Fibroblast of lung (primary cell): ENCODE data around the gene NFKBIL1. TPM values are rescaled to one million over a fixed set of nuclear protein-coding genes. Genes with fewer than 3 reads are reported as not detected.

ENCODE experiments used
- DNase-seq, 2 donors: peaks; one replicate each; pipeline versions ENCODE4 v3.0.0 to v3.0.0-alpha.2; 2010; ENCODE audit warnings: low read depth in 2 of 2
- H2AFZ ChIP-seq: 2 replicates; pipeline ENCODE4 v1.5.1; 2012; ENCODE audit warnings: low read length, control low read depth, inconsistent platforms
- H3K27ac ChIP-seq: 2 replicates; pipeline ENCODE4 v1.5.1; 2011; ENCODE audit warnings: low read length, control low read depth; ENCODE audit not compliant: insufficient read depth
- H3K27me3 ChIP-seq: 2 replicates; pipeline ENCODE4 v1.5.1; 2011; ENCODE audit warnings: mild to moderate bottlenecking, low read length; ENCODE audit not compliant: control insufficient read depth, insufficient read depth
- H3K36me3 ChIP-seq: 2 replicates; pipeline ENCODE4 v1.5.1; 2011; ENCODE audit warnings: low read length; ENCODE audit not compliant: control insufficient read depth, insufficient read depth
- H3K4me1 ChIP-seq: 2 replicates; pipeline ENCODE4 v1.5.1; 2011; ENCODE audit warnings: low read length; ENCODE audit not compliant: control insufficient read depth, insufficient read depth; ENCODE audit errors: extremely low read depth
- H3K4me2 ChIP-seq: 2 replicates; pipeline ENCODE4 v1.5.1; 2011; ENCODE audit warnings: low read length, control low read depth; ENCODE audit not compliant: insufficient read depth; ENCODE audit errors: extremely low read depth
- H3K4me3 ChIP-seq, 4 experiments: fragments of 200-600 bp in 1 of 4; sonication (generic) in 1 of 4; replicated peaks in 1 of 4; 2 replicates each; pipeline ENCODE4 v1.5.1; 2011 to 2016; ENCODE audit warnings: low read length in 4 of 4, low read depth in 3 of 4, mild to moderate bottlenecking in 3 of 4, control low read depth in 2 of 4, inconsistent platforms in 1 of 4, mixed read lengths in 1 of 4; ENCODE audit not compliant: insufficient read depth in 1 of 4; ENCODE audit errors: control extremely low read depth in 1 of 4
- H3K79me2 ChIP-seq: 2 replicates; pipeline ENCODE4 v1.5.1; 2012; ENCODE audit warnings: mild to moderate bottlenecking, low read length, inconsistent platforms; ENCODE audit not compliant: control insufficient read depth, insufficient read depth
- H3K9ac ChIP-seq: 2 replicates; pipeline ENCODE4 v1.5.1; 2011; ENCODE audit warnings: mild to moderate bottlenecking, low read length, control low read depth; ENCODE audit not compliant: insufficient read depth
- H3K9me3 ChIP-seq: 2 replicates; pipeline ENCODE4 v1.5.1; 2012; ENCODE audit warnings: low read depth, low read length; ENCODE audit not compliant: control insufficient read depth, insufficient read depth
- H4K20me1 ChIP-seq: 2 replicates; pipeline ENCODE4 v1.5.1; 2011; ENCODE audit warnings: low read length; ENCODE audit not compliant: control insufficient read depth, insufficient read depth; ENCODE audit errors: extremely low read depth
- EZH2 ChIP-seq: IDR thresholded peaks from 2 replicates; pipeline ENCODE4 v1.5.1; 2012; ENCODE audit warnings: low read length, control low read depth, mild to moderate bottlenecking; ENCODE audit errors: missing control alignments
- polyA plus RNA-seq, 2 donors: library from polyadenylated mRNA; depleted of rRNA in 1 of 2; stranded (reverse) in 1 of 2; unstranded in 1 of 2; fragments of >200 nt; gene quantifications; 2 replicates each; pipeline ENCODE4 v1.2.1, GENCODE V29; 2011 to 2012; ENCODE audit warnings: missing spikeins in 1 of 2
- total RNA-seq: library from RNA; depleted of rRNA; stranded (reverse); fragments of >200 nt; gene quantifications from 2 replicates; pipeline ENCODE4 v1.2.1, GENCODE V29; 2014
- TF ChIP-seq, protein P1 (sequence below), 2 donors: IDR thresholded peaks in 1 of 2; conservative IDR thresholded peaks in 1 of 2; 1 replicate in 1 of 2; 2 replicates in 1 of 2; pipeline ENCODE4 v1.5.1; 2011 to 2012; ENCODE audit warnings: low read length in 2 of 2, control low read depth in 1 of 2, inconsistent platforms in 1 of 2, low read depth in 1 of 2, mild to moderate bottlenecking in 1 of 2

The NFKBIL1 gene
- total and polyA plus RNA-seq, 2 donors (not counting 1 experiment from before 2014, with no cell fraction given): 5.1 to 44.3 TPM

- Histone ChIP-seq H3K79me2 (no peaks in the 10 kb centered on the region), H3K36me3 (peaks cover 6% of the 10 kb centered on the region), H3K9me3 (no peaks in the 10 kb centered on the region), H3K9ac (no peak overlapping the region), H4K20me1 (no peaks in the 10 kb centered on the region), H3K27me3 (no peaks in the 10 kb centered on the region), H3K4me2 (no peak overlapping the region), H2AFZ (no peak overlapping the region), H3K4me1 (peaks cover 11% of the 10 kb centered on the region), H3K27ac (peak overlapping the region; percentile 27), H3K4me3 (no peak overlapping the region)
- peak in 1 of 2 donors; percentile 29 for DNase-seq
- TF ChIP-seq, protein P1, sequence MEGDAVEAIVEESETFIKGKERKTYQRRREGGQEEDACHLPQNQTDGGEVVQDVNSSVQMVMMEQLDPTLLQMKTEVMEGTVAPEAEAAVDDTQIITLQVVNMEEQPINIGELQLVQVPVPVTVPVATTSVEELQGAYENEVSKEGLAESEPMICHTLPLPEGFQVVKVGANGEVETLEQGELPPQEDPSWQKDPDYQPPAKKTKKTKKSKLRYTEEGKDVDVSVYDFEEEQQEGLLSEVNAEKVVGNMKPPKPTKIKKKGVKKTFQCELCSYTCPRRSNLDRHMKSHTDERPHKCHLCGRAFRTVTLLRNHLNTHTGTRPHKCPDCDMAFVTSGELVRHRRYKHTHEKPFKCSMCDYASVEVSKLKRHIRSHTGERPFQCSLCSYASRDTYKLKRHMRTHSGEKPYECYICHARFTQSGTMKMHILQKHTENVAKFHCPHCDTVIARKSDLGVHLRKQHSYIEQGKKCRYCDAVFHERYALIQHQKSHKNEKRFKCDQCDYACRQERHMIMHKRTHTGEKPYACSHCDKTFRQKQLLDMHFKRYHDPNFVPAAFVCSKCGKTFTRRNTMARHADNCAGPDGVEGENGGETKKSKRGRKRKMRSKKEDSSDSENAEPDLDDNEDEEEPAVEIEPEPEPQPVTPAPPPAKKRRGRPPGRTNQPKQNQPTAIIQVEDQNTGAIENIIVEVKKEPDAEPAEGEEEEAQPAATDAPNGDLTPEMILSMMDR (conservative IDR thresholded peaks at IDR 0.05 in 1 of 2, IDR thresholded peaks at IDR 0.05 in 1 of 2; ENCODE audit: low read depth in 1 of 2, low read length in 2 of 2): no peak
- TF ChIP-seq EZH2: no peak
These were observed 11.5 kb downstream of the NFKBIL1 start for GRCh38 chr6:31558631-31559500.

GRCh38 chr6:31559606-31559957 is 12.2 kb downstream of the NFKBIL1 start:
- no peaks in the 10 kb centered on the region for H3K27me3 ChIP-seq
- H3K9me3 ChIP-seq: no peaks in the 10 kb centered on the region
- H4K20me1 ChIP-seq: no peaks in the 10 kb centered on the region
- H2AFZ ChIP-seq: no peak overlapping the region
- no peak overlapping the region for H3K4me3 ChIP-seq
- peaks cover 6% of the 10 kb centered on the region for H3K36me3 ChIP-seq
- DNase-seq: no peak
- peaks cover 11% of the 10 kb centered on the region for H3K4me1 ChIP-seq
- H3K79me2 ChIP-seq: no peaks in the 10 kb centered on the region
- no peak overlapping the region for H3K4me2 ChIP-seq
- H3K27ac ChIP-seq: peak overlapping the region; percentile 27
- TF ChIP-seq EZH2: no peak
- TF ChIP-seq, protein P1 (conservative IDR thresholded peaks at IDR 0.05 in 1 of 2, IDR thresholded peaks at IDR 0.05 in 1 of 2; ENCODE audit: low read depth in 1 of 2, low read length in 2 of 2): no peak
- no peak overlapping the region for H3K9ac ChIP-seq

DNA sequence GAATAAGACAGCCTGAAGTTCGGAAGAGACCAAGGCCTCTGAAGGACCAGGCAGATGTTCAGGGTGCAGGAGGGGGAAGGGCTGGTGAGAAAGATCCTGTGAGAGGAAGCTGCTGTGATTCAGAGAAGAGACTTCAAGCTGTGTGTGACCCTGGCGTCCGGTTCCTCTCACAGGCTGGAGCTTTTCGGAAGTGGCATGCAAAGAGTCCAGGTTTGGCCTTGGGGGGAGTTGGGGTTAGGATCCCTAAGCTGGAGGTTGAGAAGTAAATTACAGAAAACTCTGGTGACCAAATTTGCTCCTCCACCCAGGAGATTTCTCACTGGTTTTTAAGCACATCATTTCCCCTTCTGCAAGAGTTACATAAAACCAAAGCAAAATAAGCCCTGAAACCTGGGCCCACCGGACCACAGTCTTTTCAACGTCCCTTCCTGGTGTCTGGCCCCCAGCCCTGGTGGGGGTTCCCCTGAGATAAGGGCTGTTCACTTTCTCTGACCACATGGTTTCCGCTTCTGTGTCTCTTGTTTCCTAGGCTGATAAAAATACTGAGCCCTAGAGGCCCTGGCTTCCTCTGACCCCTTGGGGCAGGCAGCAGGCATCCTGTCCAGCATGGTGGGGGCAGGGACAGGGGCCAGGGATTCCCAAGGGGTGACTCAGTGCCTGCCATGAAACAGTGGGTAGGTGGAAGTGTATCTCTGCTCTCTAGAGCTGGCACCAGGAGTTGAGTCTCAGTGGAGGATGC is 12.7 kb downstream of the NFKBIL1 start:
- H3K4me1 ChIP-seq: peaks cover 11% of the 10 kb centered on the region
- no peak overlapping the region for H3K9ac ChIP-seq
- no peak overlapping the region for H2AFZ ChIP-seq
- H3K36me3 ChIP-seq: peaks cover 6% of the 10 kb centered on the region
- no peaks in the 10 kb centered on the region for H4K20me1 ChIP-seq
- H3K27me3 ChIP-seq: no peaks in the 10 kb centered on the region
- H3K79me2 ChIP-seq: no peaks in the 10 kb centered on the region
- TF ChIP-seq, protein P1 (conservative IDR thresholded peaks at IDR 0.05 in 1 of 2, IDR thresholded peaks at IDR 0.05 in 1 of 2; ENCODE audit: low read depth in 1 of 2, low read length in 2 of 2): no peak
- TF ChIP-seq EZH2: no peak
- H3K4me3 ChIP-seq: no peak overlapping the region
- H3K9me3 ChIP-seq: no peaks in the 10 kb centered on the region
- H3K4me2 ChIP-seq: peak overlapping the region; percentile 11
- DNase-seq: peak; percentile 37 to 64
- no peak overlapping the region for H3K27ac ChIP-seq
